G401 (cell line): ENCODE data around the gene LRCH1. TPM values are rescaled to one million over a fixed set of nuclear protein-coding genes. Genes with fewer than 3 reads are reported as not detected.

Experiments used
- DNase-seq: peaks from one replicate; pipeline ENCODE4 v3.0.0-alpha.2; 2015; ENCODE audit warnings: low spot score
- in situ Hi-C: cut with HindIII; loops from 2 replicates; pipeline ENCODE4 v1.10.0; 2016; ENCODE audit warnings: low sequenced_read_pairs, mixed read lengths
- total RNA-seq: library from RNA; depleted of rRNA; stranded (reverse); fragments of >200 nt; shearing (Covaris generic); gene quantifications from 2 replicates; pipeline ENCODE4 v1.2.3, GENCODE V29; 2014; rRNA removed

Gene LRCH1
- total RNA-seq, 1 experiment from 2014 or later = 0.85 TPM

- DNase-seq = no peak
- in situ Hi-C loops = no loop called here
Observed at GRCh38 chr13:46797501-46798237, 244.7 kb downstream of the LRCH1 start.

GRCh38 chr13:46799139-46799538, 246.2 kb downstream of the LRCH1 start:
- in situ Hi-C loops = no loop called here
- DNase-seq = no peak

- in situ Hi-C loops = no loop called here
Observed at GRCh38 chr13:46801858-46802257, 248.9 kb downstream of the LRCH1 start.

More at GRCh38 chr13:46801858-46802257, 248.9 kb downstream of the LRCH1 start:
- no peak for DNase-seq

Other genes starting within 250 kb of the LRCH1 start
- not detected in 2 replicates for gene RUBCNL, start 165.9 kb upstream of the LRCH1 start, total RNA-seq
- gene ESD, start 244.0 kb downstream of the LRCH1 start, total RNA-seq = 139 and 142 TPM in 2 replicates